Mammary epithelial cell (primary cell): Measurements from ENCODE around the gene FOXQ1.

Source experiments
- EZH2 ChIP-seq: IDR thresholded peaks from 2 replicates; pipeline ENCODE4 v1.6.1; 2012; ENCODE audit warnings: low read length, inconsistent platforms, borderline replicate concordance
- TF ChIP-seq, protein P1 (sequence below), 2 donors: IDR thresholded peaks in 1 of 2; conservative IDR thresholded peaks in 1 of 2; 2 replicates each; pipeline ENCODE4 v1.5.1; 2011 to 2012; ENCODE audit warnings: inconsistent platforms in 2 of 2, low read length in 2 of 2, mild to moderate bottlenecking in 2 of 2, control low read depth in 1 of 2, low read depth in 1 of 2; ENCODE audit not compliant: insufficient read depth in 1 of 2; ENCODE audit errors: extremely low read depth in 1 of 2

DNA sequence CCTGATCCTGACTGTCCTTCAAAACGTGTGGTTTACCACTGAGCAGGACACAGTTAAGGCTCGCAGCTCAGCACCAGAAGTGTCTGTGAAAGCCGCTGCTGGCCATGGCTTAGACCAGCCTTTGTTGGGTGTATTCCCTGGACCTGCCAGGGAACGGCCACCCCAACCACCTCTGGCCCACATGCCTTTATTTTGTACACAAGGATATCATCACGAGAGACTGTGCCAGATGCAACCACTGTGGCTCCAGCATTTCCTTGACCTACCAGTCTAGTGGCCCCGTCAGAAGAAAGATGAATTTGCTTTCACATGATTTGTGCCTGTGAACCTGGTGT is 49.2 kb upstream of the FOXQ1 start:
- TF ChIP-seq, protein P1, sequence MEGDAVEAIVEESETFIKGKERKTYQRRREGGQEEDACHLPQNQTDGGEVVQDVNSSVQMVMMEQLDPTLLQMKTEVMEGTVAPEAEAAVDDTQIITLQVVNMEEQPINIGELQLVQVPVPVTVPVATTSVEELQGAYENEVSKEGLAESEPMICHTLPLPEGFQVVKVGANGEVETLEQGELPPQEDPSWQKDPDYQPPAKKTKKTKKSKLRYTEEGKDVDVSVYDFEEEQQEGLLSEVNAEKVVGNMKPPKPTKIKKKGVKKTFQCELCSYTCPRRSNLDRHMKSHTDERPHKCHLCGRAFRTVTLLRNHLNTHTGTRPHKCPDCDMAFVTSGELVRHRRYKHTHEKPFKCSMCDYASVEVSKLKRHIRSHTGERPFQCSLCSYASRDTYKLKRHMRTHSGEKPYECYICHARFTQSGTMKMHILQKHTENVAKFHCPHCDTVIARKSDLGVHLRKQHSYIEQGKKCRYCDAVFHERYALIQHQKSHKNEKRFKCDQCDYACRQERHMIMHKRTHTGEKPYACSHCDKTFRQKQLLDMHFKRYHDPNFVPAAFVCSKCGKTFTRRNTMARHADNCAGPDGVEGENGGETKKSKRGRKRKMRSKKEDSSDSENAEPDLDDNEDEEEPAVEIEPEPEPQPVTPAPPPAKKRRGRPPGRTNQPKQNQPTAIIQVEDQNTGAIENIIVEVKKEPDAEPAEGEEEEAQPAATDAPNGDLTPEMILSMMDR (conservative IDR thresholded peaks at IDR 0.05 in 1 of 2, IDR thresholded peaks at IDR 0.05 in 1 of 2; ENCODE audit: extremely low read depth in 1 of 2, insufficient read depth in 1 of 2, low read depth in 1 of 2, low read length in 2 of 2) = no peak
- no peak for TF ChIP-seq EZH2
